MM.1S (cell line): ENCODE results near the gene TMCO6.
A peak's percentile ranks its signal among the peaks of the same experiment; 100 is the strongest.
"Not testable (repeated sequence)": the region's sequence is repeated elsewhere in the genome, so short reads cannot be mapped to it uniquely, and the experiment has no call there.

ENCODE experiments used
- DNase-seq: peaks from one replicate; pipeline ENCODE4 v3.0.0-alpha.2; 2015
- H2AFZ ChIP-seq: fragments of 300-600 bp; sonication (generic); 2 replicates; pipeline ENCODE4 v1.6.0; 2016; ENCODE audit warnings: antibody characterized with exemption, low read length
- H3F3A ChIP-seq: fragments of 300-600 bp; sonication (generic); 2 replicates; pipeline ENCODE4 v1.6.1; 2016; ENCODE audit warnings: mild to moderate bottlenecking, antibody characterized with exemption, low read length, moderate library complexity, mixed read lengths; ENCODE audit not compliant: insufficient read depth
- H3K27ac ChIP-seq: fragments of 300-600 bp; sonication (generic); 2 replicates; pipeline ENCODE4 v1.5.1; 2016; ENCODE audit warnings: mild to moderate bottlenecking, low read length
- H3K27me3 ChIP-seq: fragments of 300-600 bp; sonication (generic); replicated peaks from 2 replicates; pipeline ENCODE4 v1.6.0; 2016; ENCODE audit warnings: low read length; ENCODE audit not compliant: insufficient read depth
- H3K36me3 ChIP-seq: fragments of 300-600 bp; sonication (generic); replicated peaks from 2 replicates; pipeline ENCODE4 v1.6.1; 2016; ENCODE audit warnings: mild to moderate bottlenecking, low read length, mixed read lengths; ENCODE audit not compliant: insufficient read depth
- H3K4me1 ChIP-seq: fragments of 300-600 bp; sonication (generic); 2 replicates; pipeline ENCODE4 v1.6.1; 2016; ENCODE audit warnings: low read length, mixed read lengths
- H3K4me2 ChIP-seq: fragments of 300-600 bp; sonication (generic); 2 replicates; pipeline ENCODE4 v1.6.0; 2016; ENCODE audit warnings: low read depth, low read length
- H3K4me3 ChIP-seq: fragments of 300-600 bp; sonication (generic); 2 replicates; pipeline ENCODE4 v1.5.1; 2016; ENCODE audit warnings: low read length, mixed read lengths
- H3K79me2 ChIP-seq: fragments of 300-600 bp; sonication (generic); 2 replicates; pipeline ENCODE4 v1.6.1; 2016; ENCODE audit warnings: mixed run types, low read length, mixed read lengths
- H3K9ac ChIP-seq: fragments of 300-600 bp; sonication (generic); 2 replicates; pipeline ENCODE4 v1.6.1; 2016; ENCODE audit warnings: low read length, mixed read lengths
- H3K9me2 ChIP-seq: fragments of 300-600 bp; sonication (generic); replicated peaks from 2 replicates; pipeline ENCODE4 v1.6.1; 2016; ENCODE audit warnings: mild to moderate bottlenecking, low read length, mixed read lengths; ENCODE audit not compliant: insufficient read depth
- H3K9me3 ChIP-seq: fragments of 300-600 bp; sonication (generic); replicated peaks from 2 replicates; pipeline ENCODE4 v1.6.1; 2016; ENCODE audit warnings: mild to moderate bottlenecking, low read length, mixed read lengths; ENCODE audit not compliant: insufficient read depth
- H4K20me1 ChIP-seq: fragments of 300-600 bp; sonication (generic); 2 replicates; pipeline ENCODE4 v1.6.1; 2016; ENCODE audit warnings: mild to moderate bottlenecking, low read length, moderate library complexity, mixed read lengths; ENCODE audit not compliant: insufficient read depth
- CTCF ChIP-seq: fragments of 300-600 bp; sonication (generic); IDR thresholded peaks from 2 replicates; pipeline ENCODE4 v1.5.1; 2016; ENCODE audit warnings: antibody characterized with exemption, low read length, mixed read lengths
- EZH2 ChIP-seq: fragments of 300-600 bp; sonication (generic); optimal IDR thresholded peaks from 2 replicates; pipeline ENCODE3; 2017; ENCODE audit warnings: low read depth, mild to moderate bottlenecking, antibody characterized with exemption, low read length, mixed read lengths
- EZH2phosphoT487 ChIP-seq: fragments of 300-600 bp; sonication (generic); IDR thresholded peaks from 2 replicates; pipeline ENCODE4 v1.6.1; 2018; ENCODE audit warnings: antibody characterized with exemption, low read length

Gene TMCO6

GRCh38 chr5:140639148-140639981, at the start of gene TMCO6:
TSS of gene TMCO6 (plus strand) at chr5:140639451. CDS start at chr5:140639528, 77 bp downstream.
- Histone ChIP-seq H2AFZ (peak within 1 kb of the TSS; percentile 94), H3K36me3 (no peaks in the 10 kb centered on the region), H3F3A (peaks cover 12% of the 10 kb centered on the region), H3K9ac (peak within 1 kb of the TSS; percentile 81), H3K27ac (peak within 1 kb of the TSS; percentile 47; the same call in 1 of the 2 replicates), H3K4me3 (peak within 1 kb of the TSS; percentile 79), H3K9me2 (no peaks in the 10 kb centered on the region), H3K79me2 (peaks cover 17% of the 10 kb centered on the region), H3K4me1 (peaks cover 5% of the 10 kb centered on the region; the same call in 1 of the 2 replicates), H3K27me3 (no peaks in the 10 kb centered on the region), H3K9me3 (no peaks in the 10 kb centered on the region), H4K20me1 (no peaks in the 10 kb centered on the region), H3K4me2 (peak within 1 kb of the TSS; percentile 94)
- no peak for TF ChIP-seq EZH2
- TF ChIP-seq CTCF, result peak; percentile 64
- DNase-seq, result peak; percentile 94

DNA sequence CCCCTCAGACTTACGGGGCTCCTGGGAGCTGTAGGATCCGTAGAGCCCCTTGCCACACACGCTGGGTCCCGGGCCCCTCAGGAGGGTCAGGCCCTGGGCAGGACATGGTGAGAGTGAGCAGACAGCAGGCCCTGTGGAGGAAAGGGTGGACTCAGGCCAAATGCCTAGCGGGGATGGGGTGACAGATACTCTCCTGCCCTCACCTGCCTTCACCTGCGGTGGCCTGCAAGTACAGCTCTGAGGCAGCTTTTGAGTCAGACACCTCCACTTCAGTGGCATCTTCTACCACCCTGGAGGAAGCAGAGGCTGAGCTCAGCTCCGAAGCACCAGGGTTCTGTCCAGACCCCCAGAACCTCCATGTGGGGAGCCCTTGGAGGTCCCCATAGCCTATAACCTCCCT, 48.4 kb upstream of the TMCO6 start:
- no peak overlapping the region for H3K27ac ChIP-seq
- TF ChIP-seq EZH2phosphoT487 (no peak), EZH2 (no peak), CTCF (no peak)
- no peaks in the 10 kb centered on the region for H3K27me3 ChIP-seq
- no peak for DNase-seq
- H3K36me3 ChIP-seq, result no peaks in the 10 kb centered on the region
- no peaks in the 10 kb centered on the region for H3K9me2 ChIP-seq
- no peak overlapping the region for H3K9ac ChIP-seq
- no peaks in the 10 kb centered on the region for H4K20me1 ChIP-seq
- no peaks in the 10 kb centered on the region for H3K9me3 ChIP-seq
- H3K79me2 ChIP-seq, result no peaks in the 10 kb centered on the region
- no peak overlapping the region for H2AFZ ChIP-seq
- peaks cover 16% of the 10 kb centered on the region for H3K4me1 ChIP-seq
- H3K4me3 ChIP-seq, result no peak overlapping the region
- no peaks in the 10 kb centered on the region for H3F3A ChIP-seq
- no peak overlapping the region for H3K4me2 ChIP-seq

GRCh38 chr5:140591747-140592372, 47.4 kb upstream of the TMCO6 start:
- Histone ChIP-seq H3K9me3 (no peaks in the 10 kb centered on the region), H3K9me2 (no peaks in the 10 kb centered on the region), H3K27me3 (no peaks in the 10 kb centered on the region), H2AFZ (0 out of 2 replicates have a peak overlapping the region, but pooled peaks have one; percentile 10), H3K36me3 (no peaks in the 10 kb centered on the region), H3K4me3 (no peak overlapping the region), H4K20me1 (no peaks in the 10 kb centered on the region), H3K4me2 (no peak overlapping the region), H3F3A (no peaks in the 10 kb centered on the region), H3K27ac (no peak overlapping the region), H3K9ac (no peak overlapping the region), H3K4me1 (peaks cover 16% of the 10 kb centered on the region), H3K79me2 (no peaks in the 10 kb centered on the region)
- TF ChIP-seq EZH2phosphoT487 (no peak), CTCF (no peak), EZH2 (no peak)
- no peak for DNase-seq

DNA sequence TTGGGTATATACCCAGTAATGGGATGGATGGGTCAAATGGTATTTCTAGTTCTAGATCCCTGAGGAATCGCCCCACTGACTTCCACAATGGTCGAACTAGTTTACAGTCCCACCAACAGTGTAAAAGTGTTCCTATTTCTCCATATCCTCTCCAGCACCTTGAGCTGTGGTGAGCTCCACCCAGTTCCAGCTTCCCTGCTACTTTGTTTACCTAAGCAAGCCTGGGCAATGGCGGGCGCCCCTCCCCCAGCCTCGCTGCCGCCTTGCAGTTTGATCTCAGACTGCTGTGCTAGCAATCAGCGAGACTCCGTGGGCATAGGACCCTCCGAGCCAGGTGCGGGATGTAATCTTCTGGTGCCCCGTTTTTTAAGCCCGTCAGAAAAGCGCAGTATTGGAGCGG, 46.2 kb upstream of the TMCO6 start:
- H3K36me3 ChIP-seq, H3K4me2 ChIP-seq, DNase-seq, H3K79me2 ChIP-seq, H3K9me3 ChIP-seq, H3K4me3 ChIP-seq, H2AFZ ChIP-seq, H3K9ac ChIP-seq, H3K9me2 ChIP-seq, H3K27ac ChIP-seq, H3K27me3 ChIP-seq, H4K20me1 ChIP-seq, H3F3A ChIP-seq: not testable (repeated sequence)
- peaks cover 16% of the 10 kb centered on the region for H3K4me1 ChIP-seq
